Measurements from ENCODE around the gene ATP11A. TPM values are rescaled to one million over a fixed set of nuclear protein-coding genes. Genes with fewer than 3 reads are reported as not detected.
A peak's percentile ranks its signal among the peaks of the same experiment; 100 is the strongest.

The ATP11A gene
- total and polyA plus RNA-seq, 4 donors: 3.1 to 68.1 (median 28.6) TPM

DNA sequence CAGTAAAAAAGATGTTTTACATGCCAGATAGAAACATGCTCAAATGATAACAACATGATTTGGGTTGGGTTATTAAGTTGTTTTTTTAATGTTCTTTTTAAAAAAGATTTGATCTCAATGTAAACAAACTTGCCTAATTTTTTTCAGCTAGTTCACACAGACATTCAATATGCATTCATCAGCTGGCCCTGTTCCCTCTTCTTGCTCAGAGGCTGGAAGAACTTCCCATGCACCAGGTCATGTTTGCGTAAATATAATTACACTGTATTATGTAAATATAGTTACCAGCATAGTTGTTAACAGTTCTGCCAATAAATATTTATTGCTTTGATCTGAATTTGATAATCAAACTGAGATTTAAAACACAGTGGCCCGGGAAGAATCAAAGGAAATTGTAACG is 70.6 kb downstream of the ATP11A start:
- no peaks in the 10 kb centered on the region for H3K36me3 ChIP-seq (ENCODE audit: control insufficient read depth in 1 of 2, insufficient read depth in 2 of 2, low read length in 1 of 2)
- no peaks in the 10 kb centered on the region for H3K27me3 ChIP-seq (ENCODE audit: control insufficient read depth in 1 of 2, insufficient read depth in 2 of 2, low read length in 1 of 2)
- no peak overlapping the region for H3K4me3 ChIP-seq (ENCODE audit: low read length in 2 of 2)
- H3K27ac ChIP-seq (ENCODE audit: low read depth in 1 of 2, low read length in 2 of 2): no peak overlapping the region
- no peak for ATAC-seq (ENCODE audit: low FRiP score)
- intact Hi-C loops (cut with DNase I): no loop called here
- DNase-seq: no peak
- 79 to 84% methylated on average over 3 of the region's 3 CpGs for WGBS, 2 donors
- H3K9me3 ChIP-seq (ENCODE audit: control insufficient read depth, low read length): peaks cover 1% of the 10 kb centered on the region
- no peaks in the 10 kb centered on the region for H3K4me1 ChIP-seq (ENCODE audit: control insufficient read depth in 1 of 2, insufficient read depth in 2 of 2, low read length in 2 of 2)

- Histone ChIP-seq H3K36me3 (ENCODE audit: control insufficient read depth in 1 of 2, insufficient read depth in 2 of 2, low read length in 1 of 2) (no peaks in the 10 kb centered on the region), H3K4me1 (ENCODE audit: control insufficient read depth in 1 of 2, insufficient read depth in 2 of 2, low read length in 2 of 2) (no peaks in the 10 kb centered on the region), H3K4me3 (ENCODE audit: low read length in 2 of 2) (no peak overlapping the region), H3K9me3 (ENCODE audit: control insufficient read depth, low read length) (peaks cover 1% of the 10 kb centered on the region), H3K27me3 (ENCODE audit: control insufficient read depth in 1 of 2, insufficient read depth in 2 of 2, low read length in 1 of 2) (no peaks in the 10 kb centered on the region), H3K27ac (ENCODE audit: low read depth in 1 of 2, low read length in 2 of 2) (no peak overlapping the region)
- no peak for DNase-seq
- intact Hi-C loops (cut with DNase I): no loop called here
- WGBS, 2 donors: 80 to 83% methylated on average over 15 of the region's 15 CpGs
- no peak for ATAC-seq (ENCODE audit: low FRiP score)
These were observed 71.1 kb downstream of the ATP11A start for GRCh38 chr13:112760931-112761330.

DNA sequence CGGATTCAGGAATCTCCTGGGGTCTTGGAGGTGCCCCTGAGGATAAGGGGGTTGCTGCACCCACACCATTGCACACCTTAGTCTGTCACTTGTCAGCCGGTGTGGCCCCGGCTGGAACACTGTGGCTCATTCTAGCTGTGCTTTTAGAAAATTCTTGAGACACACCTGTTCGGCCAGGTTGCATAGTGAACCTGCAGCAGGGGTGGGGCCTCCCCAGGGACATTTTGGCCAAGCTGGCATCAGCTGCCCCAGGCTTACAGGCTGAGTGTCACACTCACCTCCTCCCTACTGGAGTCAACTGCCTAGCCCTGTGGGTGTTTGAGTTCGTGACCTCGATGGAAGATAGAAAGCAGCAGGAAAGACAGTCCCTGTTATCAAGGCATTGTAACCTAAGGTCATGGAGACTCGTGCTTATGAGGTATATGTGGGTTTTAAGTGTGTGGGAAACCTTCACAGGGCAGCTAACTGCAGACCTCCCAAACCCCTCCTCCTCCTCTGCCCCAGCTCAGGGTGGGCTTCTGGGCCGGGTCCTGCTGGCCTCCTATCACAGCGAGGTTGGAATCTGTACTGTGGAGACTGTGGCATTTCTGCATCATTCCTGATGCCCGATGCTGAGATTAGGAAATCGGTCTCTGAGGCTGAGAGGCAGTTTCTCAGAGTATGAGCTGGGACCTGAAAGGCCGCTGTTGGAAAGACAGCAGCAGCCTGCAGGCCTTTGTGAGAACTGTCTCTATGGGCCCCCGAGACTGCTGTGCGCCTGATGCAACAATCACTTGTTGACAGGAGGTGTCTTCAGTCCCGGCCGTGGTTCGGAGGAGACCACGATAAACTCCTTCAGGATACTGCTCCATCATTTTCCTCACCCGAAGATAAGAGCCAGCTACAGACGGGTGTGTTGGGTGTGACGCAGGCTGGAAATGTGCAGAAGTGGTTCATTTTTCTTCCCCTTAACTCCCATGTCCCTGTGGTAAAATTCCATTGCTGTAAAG is 72.2 kb downstream of the ATP11A start:
- 73 to 82% methylated on average over 21 of the region's 21 CpGs for WGBS, 2 donors
- Histone ChIP-seq H3K4me3 (ENCODE audit: low read length in 2 of 2) (no peak overlapping the region), H3K27me3 (ENCODE audit: control insufficient read depth in 1 of 2, insufficient read depth in 2 of 2, low read length in 1 of 2) (no peaks in the 10 kb centered on the region), H3K27ac (ENCODE audit: low read depth in 1 of 2, low read length in 2 of 2) (no peak overlapping the region), H3K9me3 (ENCODE audit: control insufficient read depth, low read length) (peaks cover 1% of the 10 kb centered on the region), H3K4me1 (ENCODE audit: control insufficient read depth in 1 of 2, insufficient read depth in 2 of 2, low read length in 2 of 2) (no peaks in the 10 kb centered on the region), H3K36me3 (ENCODE audit: control insufficient read depth in 1 of 2, insufficient read depth in 2 of 2, low read length in 1 of 2) (no peaks in the 10 kb centered on the region)
- ATAC-seq (ENCODE audit: low FRiP score) (no peak), DNase-seq (peak in 1 of 2 donors; percentile 44)
- intact Hi-C loops (cut with DNase I): no loop called here

DNA sequence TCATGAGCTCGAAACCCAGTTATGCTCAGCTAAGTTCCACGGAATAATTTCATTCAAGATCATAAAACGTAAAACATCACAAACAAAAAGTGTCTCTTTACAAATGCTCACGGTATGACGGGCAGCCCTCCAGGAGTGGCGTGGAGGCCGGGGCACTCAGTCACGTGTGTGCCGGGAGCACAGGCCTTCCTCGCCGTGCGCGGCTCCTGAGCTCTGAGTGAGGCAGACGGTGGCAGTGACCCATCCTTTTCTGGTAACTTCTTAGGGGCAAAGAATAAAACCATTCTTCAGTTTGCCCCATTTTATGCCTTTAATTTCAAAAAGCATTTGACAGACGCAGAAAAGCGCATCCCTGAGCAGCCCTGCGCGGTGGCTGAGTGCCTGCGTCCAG is 72.8 kb downstream of the ATP11A start:
- Histone ChIP-seq H3K9me3 (ENCODE audit: control insufficient read depth, low read length) (peaks cover 1% of the 10 kb centered on the region), H3K27me3 (ENCODE audit: control insufficient read depth in 1 of 2, insufficient read depth in 2 of 2, low read length in 1 of 2) (no peaks in the 10 kb centered on the region), H3K4me3 (ENCODE audit: low read length in 2 of 2) (no peak overlapping the region), H3K27ac (ENCODE audit: low read depth in 1 of 2, low read length in 2 of 2) (no peak overlapping the region), H3K4me1 (ENCODE audit: control insufficient read depth in 1 of 2, insufficient read depth in 2 of 2, low read length in 2 of 2) (no peaks in the 10 kb centered on the region), H3K36me3 (ENCODE audit: control insufficient read depth in 1 of 2, insufficient read depth in 2 of 2, low read length in 1 of 2) (no peaks in the 10 kb centered on the region)
- 92 to 94% methylated on average over 19 of the region's 19 CpGs for WGBS, 2 donors
- intact Hi-C loops (cut with DNase I): no loop called here
- DNase-seq: peak in 1 of 2 donors; percentile 26
- no peak for ATAC-seq (ENCODE audit: low FRiP score)

GRCh38 chr13:112764028-112764427 is 74.2 kb downstream of the ATP11A start:
- H3K27me3 ChIP-seq (ENCODE audit: control insufficient read depth in 1 of 2, insufficient read depth in 2 of 2, low read length in 1 of 2): no peaks in the 10 kb centered on the region
- 91 to 93% methylated on average over 11 of the region's 11 CpGs for WGBS, 2 donors

GRCh38 chr13:112764864-112765561 is 75.2 kb downstream of the ATP11A start:
- no peaks in the 10 kb centered on the region for H3K27me3 ChIP-seq (ENCODE audit: control insufficient read depth in 1 of 2, insufficient read depth in 2 of 2, low read length in 1 of 2)
- no peaks in the 10 kb centered on the region for H3K36me3 ChIP-seq (ENCODE audit: control insufficient read depth in 1 of 2, insufficient read depth in 2 of 2, low read length in 1 of 2)
- no peak overlapping the region for H3K4me3 ChIP-seq (ENCODE audit: low read length in 2 of 2)
- DNase-seq (peak in 1 of 2 donors; percentile 62), ATAC-seq (ENCODE audit: low FRiP score) (no peak)
- intact Hi-C loops (cut with DNase I): no loop called here
- WGBS, 2 donors: 91 to 94% methylated on average over 19 to 23 of the region's 23 CpGs
- H3K27ac ChIP-seq (ENCODE audit: low read depth in 1 of 2, low read length in 2 of 2): no peak overlapping the region
- no peaks in the 10 kb centered on the region for H3K4me1 ChIP-seq (ENCODE audit: control insufficient read depth in 1 of 2, insufficient read depth in 2 of 2, low read length in 2 of 2)
- no peaks in the 10 kb centered on the region for H3K9me3 ChIP-seq (ENCODE audit: control insufficient read depth, low read length)

More at GRCh38 chr13:112764028-112764427, 74.2 kb downstream of the ATP11A start:
- DNase-seq (peak in 1 of 2 donors; percentile 53), ATAC-seq (ENCODE audit: low FRiP score) (no peak)
- intact Hi-C loops (cut with DNase I): no loop called here
- Histone ChIP-seq H3K9me3 (ENCODE audit: control insufficient read depth, low read length) (peaks cover under 1% of the 10 kb centered on the region), H3K36me3 (ENCODE audit: control insufficient read depth in 1 of 2, insufficient read depth in 2 of 2, low read length in 1 of 2) (no peaks in the 10 kb centered on the region), H3K4me3 (ENCODE audit: low read length in 2 of 2) (no peak overlapping the region), H3K4me1 (ENCODE audit: control insufficient read depth in 1 of 2, insufficient read depth in 2 of 2, low read length in 2 of 2) (no peaks in the 10 kb centered on the region), H3K27ac (ENCODE audit: low read depth in 1 of 2, low read length in 2 of 2) (no peak overlapping the region)

- Histone ChIP-seq H3K27ac (ENCODE audit: low read depth in 1 of 2, low read length in 2 of 2) (no peak overlapping the region), H3K9me3 (ENCODE audit: control insufficient read depth, low read length) (no peaks in the 10 kb centered on the region), H3K36me3 (ENCODE audit: control insufficient read depth in 1 of 2, insufficient read depth in 2 of 2, low read length in 1 of 2) (no peaks in the 10 kb centered on the region), H3K4me1 (ENCODE audit: control insufficient read depth in 1 of 2, insufficient read depth in 2 of 2, low read length in 2 of 2) (no peaks in the 10 kb centered on the region), H3K4me3 (ENCODE audit: low read length in 2 of 2) (no peak overlapping the region), H3K27me3 (ENCODE audit: control insufficient read depth in 1 of 2, insufficient read depth in 2 of 2, low read length in 1 of 2) (no peaks in the 10 kb centered on the region)
- no peak for ATAC-seq (ENCODE audit: low FRiP score)
- 92 to 95% methylated on average over 24 of the region's 24 CpGs for WGBS, 2 donors
- peak in 1 of 2 donors; percentile 72 for DNase-seq
- intact Hi-C loops (cut with DNase I): no loop called here
These were observed 75.9 kb downstream of the ATP11A start for GRCh38 chr13:112765731-112766130.

- no peaks in the 10 kb centered on the region for H3K36me3 ChIP-seq (ENCODE audit: control insufficient read depth in 1 of 2, insufficient read depth in 2 of 2, low read length in 1 of 2)
- H3K27me3 ChIP-seq (ENCODE audit: control insufficient read depth in 1 of 2, insufficient read depth in 2 of 2, low read length in 1 of 2): no peaks in the 10 kb centered on the region
- H3K9me3 ChIP-seq (ENCODE audit: control insufficient read depth, low read length): no peaks in the 10 kb centered on the region
- intact Hi-C loops (cut with DNase I): no loop called here
- WGBS, 2 donors: 91 to 96% methylated on average over 6 of the region's 6 CpGs
- DNase-seq: peak in 1 of 2 donors; percentile 32
- no peak for ATAC-seq (ENCODE audit: low FRiP score)
- H3K27ac ChIP-seq (ENCODE audit: low read depth in 1 of 2, low read length in 2 of 2): no peak overlapping the region
- no peak overlapping the region for H3K4me3 ChIP-seq (ENCODE audit: low read length in 2 of 2)
- no peaks in the 10 kb centered on the region for H3K4me1 ChIP-seq (ENCODE audit: control insufficient read depth in 1 of 2, insufficient read depth in 2 of 2, low read length in 2 of 2)
These were observed 76.5 kb downstream of the ATP11A start for GRCh38 chr13:112766336-112766735.

Data from aorta (tissue), 5 donors.